ENCODE results near the gene VDR.

Gene VDR

GRCh38 chr12:47867495-47867941, 37.3 kb downstream of the VDR start:
- no peak for FAIRE-seq

DNA sequence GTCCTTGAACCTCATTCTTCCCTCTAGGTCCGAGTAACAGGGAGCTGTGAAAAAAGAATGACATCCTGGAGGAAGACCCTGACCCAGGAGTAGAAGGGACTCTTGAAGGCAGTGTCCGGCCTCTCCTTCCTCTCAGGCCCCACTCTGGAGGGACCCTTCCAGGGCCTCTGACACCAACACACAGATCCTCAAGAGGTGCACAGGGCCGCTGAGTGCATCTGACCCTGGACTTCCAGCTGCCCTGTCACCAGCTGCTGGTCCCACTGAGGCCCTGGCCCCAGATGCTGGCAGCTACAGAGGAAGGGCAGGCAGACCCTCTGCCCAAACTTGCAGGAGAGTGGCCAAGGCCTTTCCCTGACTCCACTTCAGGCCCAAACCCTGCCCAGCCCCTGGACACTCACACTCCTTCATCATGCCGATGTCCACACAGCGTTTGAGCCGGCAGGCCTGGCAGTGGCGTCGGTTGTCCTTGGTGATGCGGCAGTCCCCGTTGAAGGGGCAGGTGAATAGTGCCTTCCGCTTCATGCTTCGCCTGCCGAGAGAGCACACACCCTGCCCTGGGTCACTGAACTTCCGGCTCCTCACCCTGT, 40.1 kb downstream of the VDR start:
- no peak for FAIRE-seq

DNA sequence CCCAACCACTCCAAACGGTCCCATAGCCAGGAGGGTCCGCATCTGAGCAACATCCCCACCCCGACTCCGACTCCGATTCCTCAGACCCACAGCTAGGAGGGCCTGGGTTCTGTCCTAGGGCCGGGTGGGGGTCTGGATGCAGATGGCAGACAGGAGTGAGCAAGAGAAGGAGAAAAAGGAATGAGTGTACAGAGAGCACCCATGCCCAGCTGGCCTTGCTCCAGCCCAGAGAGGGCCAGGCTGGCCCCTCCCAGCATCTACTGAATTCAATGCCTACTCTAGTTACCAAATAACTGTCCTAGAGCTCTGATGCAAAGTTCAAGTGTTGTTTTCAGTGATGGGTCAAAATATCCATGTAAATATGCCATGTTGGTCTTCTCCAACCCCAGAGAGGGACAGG, 40.8 kb downstream of the VDR start:
- FAIRE-seq, result no peak

DNA sequence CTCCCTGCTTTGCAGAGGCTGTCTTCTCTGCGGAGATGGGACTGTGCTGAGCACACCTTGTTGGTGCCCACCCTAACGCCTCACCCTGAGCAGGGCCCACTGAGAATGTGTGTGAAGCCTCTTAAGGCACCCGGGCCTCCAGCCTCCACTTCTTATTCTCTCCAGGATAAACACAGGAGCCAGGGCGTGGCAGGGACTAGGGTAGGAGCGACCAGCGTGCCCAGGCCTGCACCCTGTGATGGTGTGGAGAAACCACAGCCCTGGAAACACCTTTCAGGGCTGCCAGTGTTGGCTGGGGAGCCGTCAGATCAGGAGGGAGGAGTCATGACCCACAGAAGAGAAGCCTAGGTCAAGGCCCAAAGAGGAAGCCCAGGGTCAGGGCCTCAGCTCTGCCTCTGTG, 41.3 kb downstream of the VDR start:
- no peak for FAIRE-seq

- FAIRE-seq, result no peak
Observed at GRCh38 chr12:47862881-47863280, 41.9 kb downstream of the VDR start.

- no peak for FAIRE-seq
Observed at GRCh38 chr12:47862167-47862750, 42.5 kb downstream of the VDR start.

- FAIRE-seq, result no peak
Observed at GRCh38 chr12:47860873-47861272, 43.9 kb downstream of the VDR start.

- FAIRE-seq, result no peak
Observed at GRCh38 chr12:47860279-47860841, 44.4 kb downstream of the VDR start.

DNA sequence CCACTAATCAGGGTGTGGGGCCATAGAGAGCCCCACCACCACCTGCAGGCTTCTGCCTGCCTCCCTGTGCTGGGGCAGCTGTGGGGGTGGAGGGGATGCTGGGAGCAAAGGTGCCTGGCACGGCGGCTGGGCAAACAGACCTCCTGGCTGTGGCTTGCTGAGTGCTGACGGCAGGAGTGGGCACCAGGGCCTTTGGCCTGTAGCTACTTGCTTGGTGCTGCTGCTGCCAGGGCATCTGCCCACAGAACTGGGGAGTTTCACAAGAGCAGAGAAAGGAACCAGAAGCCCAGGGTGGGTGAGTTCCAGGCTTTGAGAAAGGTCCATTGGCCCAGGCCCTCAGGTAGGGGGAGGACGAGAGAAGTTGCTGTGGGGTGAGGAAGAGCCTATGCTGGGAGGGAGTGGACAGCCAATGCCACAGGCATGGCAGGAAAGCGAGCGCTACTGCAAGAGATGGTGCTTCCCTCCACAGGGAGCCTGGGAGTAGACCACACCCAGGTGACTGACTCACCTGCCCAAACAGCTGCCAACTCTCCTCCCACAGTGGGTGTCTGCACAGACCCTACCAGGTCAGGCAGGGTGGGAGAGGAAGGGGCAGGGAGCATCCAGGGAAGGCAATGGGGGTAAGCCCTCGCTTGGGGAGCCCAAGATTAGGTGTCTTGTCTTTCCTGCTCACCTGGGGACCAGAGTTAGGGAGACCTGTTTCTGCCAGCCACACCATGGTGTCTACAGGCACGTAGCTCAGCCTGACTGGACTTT, 46.1 kb downstream of the VDR start:
- FAIRE-seq, result no peak

GRCh38 chr12:47856721-47857575, 47.8 kb downstream of the VDR start:
- FAIRE-seq, result no peak

GRCh38 chr12:47856094-47856493, 48.7 kb downstream of the VDR start:
- FAIRE-seq, result no peak

- FAIRE-seq, result no peak
Observed at GRCh38 chr12:47855502-47855901, 49.3 kb downstream of the VDR start.

DNA sequence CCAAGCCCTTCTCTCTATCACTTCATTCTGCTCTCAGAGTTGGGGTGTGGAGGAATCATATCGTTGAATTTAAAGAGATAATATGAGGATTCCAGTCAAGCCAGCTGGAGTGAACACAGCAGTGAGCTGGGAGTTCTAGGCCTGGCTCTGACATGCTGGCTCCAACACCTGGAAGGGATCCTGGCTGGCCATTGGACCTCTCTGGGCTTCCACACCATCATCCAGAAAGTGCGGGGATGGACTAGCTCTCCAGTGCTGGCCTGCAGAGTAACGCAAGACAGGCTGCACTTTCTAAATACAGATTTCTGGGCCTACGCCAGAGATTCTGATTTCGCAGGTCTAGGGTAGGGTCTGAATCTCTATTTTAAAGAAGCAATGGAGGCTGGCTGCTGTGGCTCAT, 50.3 kb downstream of the VDR start:
- no peak for FAIRE-seq

GRCh38 chr12:47852096-47852571, 52.7 kb downstream of the VDR start:
- no peak for FAIRE-seq

DNA sequence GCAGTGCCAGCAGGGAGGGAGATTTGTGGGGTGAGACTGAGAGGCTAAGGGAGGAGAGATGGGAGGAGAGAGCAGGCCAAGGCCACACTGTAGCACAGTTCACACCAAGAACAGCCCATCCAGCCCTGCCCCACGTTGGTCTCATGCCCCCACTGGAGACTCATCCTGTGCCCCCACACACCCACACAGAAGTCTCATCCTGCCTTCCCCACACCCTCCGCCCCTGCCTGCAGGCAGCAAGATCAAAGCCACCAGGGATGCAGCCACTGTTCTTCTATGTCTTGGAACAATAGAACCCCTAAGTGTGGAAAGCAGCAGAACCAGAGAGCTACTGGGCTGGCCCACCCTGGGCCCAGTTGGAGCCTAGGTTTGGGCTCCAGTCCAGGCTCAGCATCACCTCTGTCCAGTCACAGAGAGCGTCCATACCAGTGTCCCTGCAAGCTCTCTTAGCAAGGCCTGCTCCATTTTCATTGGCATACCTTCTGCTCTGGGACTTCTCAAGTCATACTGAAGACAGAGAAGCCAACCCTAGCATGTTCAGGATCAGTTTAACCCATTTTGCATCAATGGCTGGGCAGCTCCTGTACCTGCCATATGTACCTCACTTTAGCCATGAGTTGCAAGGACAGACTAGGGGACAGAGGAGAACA, 53.4 kb downstream of the VDR start:
- FAIRE-seq, result no peak

DNA sequence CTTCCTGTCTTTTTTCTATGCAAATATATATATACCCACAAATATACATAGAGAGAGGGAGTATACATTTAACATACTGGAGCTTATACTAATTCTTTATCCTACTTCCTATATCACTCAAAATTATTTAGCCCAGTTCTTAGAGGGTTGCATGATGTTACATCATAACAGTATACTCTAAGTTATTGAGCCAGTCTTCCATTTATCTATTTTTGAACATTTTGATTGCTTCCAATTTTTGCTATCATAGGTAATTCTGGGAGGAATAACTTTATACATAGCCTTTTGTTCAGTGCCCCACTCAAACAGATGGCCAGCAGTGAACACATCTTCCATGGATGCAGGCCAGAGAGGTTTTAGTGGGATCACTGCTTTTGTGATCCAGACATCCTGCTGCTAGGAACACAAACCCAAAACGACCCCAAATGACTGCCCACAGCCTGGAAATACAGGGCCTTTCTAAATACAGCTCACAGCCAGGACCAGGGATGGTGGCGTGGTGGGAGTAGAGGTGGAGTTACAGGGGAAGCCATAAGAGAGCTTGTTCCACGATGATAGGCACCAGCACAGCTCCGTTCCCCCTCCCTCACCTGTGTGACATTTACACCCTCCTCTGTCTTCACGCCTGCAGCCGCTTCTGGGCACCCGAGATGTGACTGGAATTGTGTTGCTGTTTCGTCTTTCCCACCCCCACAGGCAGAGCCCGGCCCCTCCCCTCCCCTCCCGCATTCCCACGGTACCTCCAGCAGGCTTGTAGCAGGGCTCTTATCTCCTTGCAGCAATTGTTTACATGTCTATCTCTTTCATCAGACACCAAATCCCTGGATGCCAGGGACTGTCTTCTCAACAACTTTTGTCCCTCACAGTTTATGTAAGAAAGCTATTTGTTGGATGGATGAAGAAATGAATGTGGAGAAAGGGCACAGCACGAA, 54.4 kb downstream of the VDR start:
- no peak for FAIRE-seq

DNA sequence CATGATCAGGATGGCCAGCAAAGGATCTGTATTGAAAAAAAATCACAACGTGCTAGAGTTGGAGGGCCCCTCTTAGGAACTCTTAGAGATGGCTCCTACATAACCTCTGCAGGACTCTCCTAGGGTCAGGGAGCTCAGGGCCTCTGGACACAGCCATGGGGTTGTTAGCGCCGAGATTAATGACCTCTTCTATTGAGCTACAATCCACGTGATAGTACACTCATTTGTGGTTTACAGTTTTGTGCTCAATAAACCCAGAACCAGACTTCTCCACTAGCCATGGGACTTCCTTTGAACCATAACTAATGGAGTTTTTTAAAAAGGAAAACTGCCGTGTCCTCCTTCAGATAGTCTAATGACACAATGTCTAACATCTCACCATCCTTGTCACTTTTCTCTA, 55.5 kb downstream of the VDR start:
- no peak for FAIRE-seq

- no peak for FAIRE-seq
Observed at GRCh38 chr12:47848853-47849252, 55.9 kb downstream of the VDR start.

GRCh38 chr12:47846294-47846996, 58.3 kb downstream of the VDR start:
- FAIRE-seq, result no peak

DNA sequence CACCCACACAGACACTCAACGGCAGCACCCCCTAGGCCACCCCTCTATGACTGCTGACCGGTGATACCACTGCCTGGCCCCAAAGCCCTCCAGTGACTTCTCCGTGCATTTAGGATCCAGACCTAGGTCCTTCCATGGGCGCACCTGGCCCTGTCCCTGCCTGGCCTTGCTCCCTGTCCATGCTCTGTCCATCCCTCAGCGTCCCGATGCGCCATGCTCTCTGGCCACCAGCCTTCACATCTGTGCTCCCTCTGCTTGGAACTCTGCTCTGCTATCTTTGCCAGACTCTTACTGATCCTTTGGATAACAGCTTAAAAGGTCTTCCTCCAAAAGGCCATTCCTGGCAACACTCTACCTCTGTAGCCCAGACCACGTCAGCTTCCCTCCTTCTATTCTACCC, 59.7 kb downstream of the VDR start:
- FAIRE-seq, result no peak
